Gastrocnemius medialis (tissue), 4 donors: ENCODE measurements around the gene PRUNE2. TPM values are rescaled to one million over a fixed set of nuclear protein-coding genes. Genes with fewer than 3 reads are reported as not detected.
"Not testable (repeated sequence)": the region's sequence is repeated elsewhere in the genome, so short reads cannot be mapped to it uniquely, and the experiment has no call there.

Experiments used
- ATAC-seq, 2 donors: fragments of 150-250 bp; one replicate each; pipeline ENCODE4 v1.9.1; 2016
- DNase-seq, 2 donors: peaks; one replicate each; pipeline ENCODE4 v3.0.0-alpha.2; 2019
- H3K27ac ChIP-seq, 4 donors: fragments of 200-600 bp; sonication (generic); 1 replicate in 1 of 4; 2 replicates in 3 of 4; pipeline ENCODE4 v1.5.1; 2016 to 2018; ENCODE audit warnings: mild to moderate bottlenecking in 2 of 4, moderate library complexity in 1 of 4
- H3K27me3 ChIP-seq, 3 donors: fragments of 200-600 bp; sonication (generic) in 2 of 3; 1 replicate in 1 of 3; 2 replicates in 2 of 3; pipeline versions ENCODE4 v1.5.1 to v1.6.0; 2016 to 2019; ENCODE audit warnings: mild to moderate bottlenecking in 1 of 3, moderate library complexity in 1 of 3
- H3K36me3 ChIP-seq, 2 donors: fragments of 200-600 bp; sonication (generic) in 1 of 2; one replicate each; pipeline ENCODE4 v1.5.1; 2017 to 2018
- H3K4me1 ChIP-seq, 2 donors: fragments of 200-600 bp; sonication (generic) in 1 of 2; one replicate each; pipeline ENCODE4 v1.5.1; 2016 to 2017; ENCODE audit warnings: mild to moderate bottlenecking in 2 of 2
- H3K4me3 ChIP-seq, 4 donors: fragments of 200-600 bp; sonication (generic) in 3 of 4; 1 replicate in 1 of 4; 2 replicates in 3 of 4; pipeline ENCODE4 v1.5.1; 2016 to 2019; ENCODE audit warnings: mild to moderate bottlenecking in 2 of 4
- H3K9me3 ChIP-seq, 3 donors: fragments of 200-600 bp; sonication (generic) in 2 of 3; 1 replicate in 1 of 3; 2 replicates in 2 of 3; pipeline ENCODE4 v1.5.1; 2016 to 2019
- CTCF ChIP-seq, 5 experiments: fragments of 450-650 bp in 3 of 5; fragments of 200-600 bp in 2 of 5; sonication (generic) in 2 of 5; IDR thresholded peaks in 4 of 5; conservative IDR thresholded peaks in 1 of 5; 1 replicate in 4 of 5; 2 replicates in 1 of 5; pipeline ENCODE4 v1.5.1; 2016 to 2019; ENCODE audit warnings: antibody characterized with exemption in 5 of 5, mild to moderate bottlenecking in 3 of 5, moderate library complexity in 3 of 5
- POLR2A ChIP-seq, 2 donors: fragments of 450-650 bp; IDR thresholded peaks; one replicate each; pipeline ENCODE4 v1.6.1; 2017; ENCODE audit warnings: antibody characterized with exemption in 2 of 2, mild to moderate bottlenecking in 2 of 2, moderate library complexity in 2 of 2
- in situ Hi-C, 4 donors: fragments of 200-750 bp; cut with MboI; loops; one replicate each; pipeline versions ENCODE4 v1.15.0 to v1.8.0; 2017; ENCODE audit warnings: low sequenced_read_pairs in 4 of 4
- intact Hi-C: fragments of 100-400 bp; cut with DNase I; formaldehyde crosslinking; loops from one replicate; pipeline ENCODE4 v1.15.1; 2023; ENCODE audit warnings: low total_unique reads
- total RNA-seq, 4 donors: library from RNA; depleted of rRNA; stranded (reverse); fragments of >200 nt; gene quantifications; one replicate each; pipeline versions ENCODE4 v1.1.0 to v1.2.3, GENCODE V29; 2016

PRUNE2 gene
- total RNA-seq, result 10 to 100 TPM in 3 of 4 donors, 1 to 10 TPM in 1; 1.6 to 43.5 (median 11.0) TPM

- Histone ChIP-seq H3K9me3 (no peaks in the 10 kb centered on the region), H3K4me1 (peaks cover 12 to 18% of the 10 kb centered on the region in 2 donors), H3K4me3 (peak within 1 kb of the TSS; percentile 45 to 61 (median 49)), H3K27ac (peak within 1 kb of the TSS in 3 of 4 donors; percentile 3 to 56 (median 22)), H3K36me3 (no peaks in the 10 kb centered on the region), H3K27me3 (no peaks in the 10 kb centered on the region)
- peak; percentile 55 to 70 for TF ChIP-seq POLR2A (IDR thresholded peaks at IDR 0.05)
- TF ChIP-seq CTCF (IDR thresholded peaks at IDR 0.05 in 4 of 5, conservative IDR thresholded peaks at IDR 0.05 in 1 of 5), result no peak
- in situ Hi-C loops, result no loop called here
- DNase-seq (peak in 1 of 2 donors; percentile 34), ATAC-seq (peak; percentile 30 to 65)
- intact Hi-C loops, result loop anchor here (10.0 kb wide), 2 partner anchors 91 to 249 kb away; no protein-coding TSS in a partner anchor
Measured at GRCh38 chr9:76905791-76906646, at the start of gene PRUNE2. Gene PRUNE2 (minus strand): TSS chr9:76906114. CDS start chr9:76905963, 151 bp downstream.

- H3K4me1 ChIP-seq, intact Hi-C loops, DNase-seq, H3K9me3 ChIP-seq, H3K4me3 ChIP-seq, H3K36me3 ChIP-seq, H3K27ac ChIP-seq, in situ Hi-C loops, ATAC-seq, H3K27me3 ChIP-seq: not testable (repeated sequence)
Measured at GRCh38 chr9:76955406-76955805, 49.5 kb upstream of the PRUNE2 start.

GRCh38 chr9:76949865-76950264 lies 44.0 kb upstream of the PRUNE2 start:
- TF ChIP-seq CTCF (IDR thresholded peaks at IDR 0.05 in 4 of 5, conservative IDR thresholded peaks at IDR 0.05 in 1 of 5) (no peak), POLR2A (IDR thresholded peaks at IDR 0.05) (no peak)
- Histone ChIP-seq H3K4me3 (no peak overlapping the region), H3K27ac (no peak overlapping the region), H3K36me3 (no peaks in the 10 kb centered on the region), H3K27me3 (no peaks in the 10 kb centered on the region), H3K4me1 (no peaks in the 10 kb centered on the region), H3K9me3 (no peaks in the 10 kb centered on the region)
- ATAC-seq (no peak), DNase-seq (no peak)
- in situ Hi-C loops, result no loop called here
- intact Hi-C loops, result no loop called here

GRCh38 chr9:76944011-76944410 lies 38.1 kb upstream of the PRUNE2 start:
- no peak for DNase-seq
- H3K27me3 ChIP-seq, result no peaks in the 10 kb centered on the region
- intact Hi-C loops, result no loop called here
- H3K27ac ChIP-seq, result no peak overlapping the region
- H3K36me3 ChIP-seq, result no peaks in the 10 kb centered on the region
- in situ Hi-C loops, result no loop called here
- no peak for TF ChIP-seq CTCF (IDR thresholded peaks at IDR 0.05 in 4 of 5, conservative IDR thresholded peaks at IDR 0.05 in 1 of 5)
- no peak for TF ChIP-seq POLR2A (IDR thresholded peaks at IDR 0.05)
- no peak overlapping the region for H3K4me3 ChIP-seq
- ATAC-seq, result no peak
- no peaks in the 10 kb centered on the region for H3K4me1 ChIP-seq
- no peaks in the 10 kb centered on the region for H3K9me3 ChIP-seq

GRCh38 chr9:76943054-76943453 lies 37.1 kb upstream of the PRUNE2 start:
- ATAC-seq (no peak), DNase-seq (no peak)
- in situ Hi-C loops, result no loop called here
- intact Hi-C loops, result no loop called here
- no peaks in the 10 kb centered on the region for H3K36me3 ChIP-seq
- H3K27ac ChIP-seq, result no peak overlapping the region
- H3K4me1 ChIP-seq, result no peaks in the 10 kb centered on the region
- no peaks in the 10 kb centered on the region for H3K27me3 ChIP-seq
- TF ChIP-seq CTCF (IDR thresholded peaks at IDR 0.05 in 4 of 5, conservative IDR thresholded peaks at IDR 0.05 in 1 of 5) (no peak), POLR2A (IDR thresholded peaks at IDR 0.05) (no peak)
- no peak overlapping the region for H3K4me3 ChIP-seq
- no peaks in the 10 kb centered on the region for H3K9me3 ChIP-seq
